MV-4-11 (cell line): ENCODE data around the gene HPSE.

Experiments
- DNase-seq: peaks from one replicate; lab custom pipeline; 2025; lab: John Stamatoyannopoulos, UW

Gene HPSE

GRCh38 chr4:83247415-83248357, 87.0 kb downstream of the HPSE start:
- no peak for DNase-seq
